ENCODE data around the gene ESRRG.

Gene ESRRG

GRCh38 chr1:216723274-216723780 lies at the start of gene ESRRG:
Gene ESRRG (minus strand): TSS chr1:216723429. CDS start chr1:216723299, 130 bp downstream.
- DNase-seq (ENCODE audit: low read depth in 2 of 3, low spot score in 1 of 3): no peak

DNA sequence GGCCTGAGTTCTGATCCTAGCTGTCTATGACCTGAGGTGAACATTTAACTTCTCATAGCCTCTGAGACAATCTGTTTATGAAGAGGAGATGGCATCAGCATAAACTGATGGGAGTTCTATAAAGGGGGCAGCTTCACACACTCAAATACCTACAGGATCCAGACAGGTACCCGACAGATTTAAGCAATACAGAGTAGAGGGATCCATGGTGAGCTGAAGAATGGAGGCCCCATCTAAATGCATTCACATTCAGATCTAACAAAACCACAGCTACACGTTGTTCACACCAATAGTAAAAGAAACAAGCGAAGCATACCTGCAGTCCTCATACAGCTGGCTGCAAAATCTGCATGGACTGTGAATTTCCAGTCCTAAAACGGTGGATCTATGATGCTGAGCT lies 48.7 kb upstream of the ESRRG start:
- DNase-seq (ENCODE audit: low read depth in 2 of 3, low spot score in 1 of 3): no peak

DNA sequence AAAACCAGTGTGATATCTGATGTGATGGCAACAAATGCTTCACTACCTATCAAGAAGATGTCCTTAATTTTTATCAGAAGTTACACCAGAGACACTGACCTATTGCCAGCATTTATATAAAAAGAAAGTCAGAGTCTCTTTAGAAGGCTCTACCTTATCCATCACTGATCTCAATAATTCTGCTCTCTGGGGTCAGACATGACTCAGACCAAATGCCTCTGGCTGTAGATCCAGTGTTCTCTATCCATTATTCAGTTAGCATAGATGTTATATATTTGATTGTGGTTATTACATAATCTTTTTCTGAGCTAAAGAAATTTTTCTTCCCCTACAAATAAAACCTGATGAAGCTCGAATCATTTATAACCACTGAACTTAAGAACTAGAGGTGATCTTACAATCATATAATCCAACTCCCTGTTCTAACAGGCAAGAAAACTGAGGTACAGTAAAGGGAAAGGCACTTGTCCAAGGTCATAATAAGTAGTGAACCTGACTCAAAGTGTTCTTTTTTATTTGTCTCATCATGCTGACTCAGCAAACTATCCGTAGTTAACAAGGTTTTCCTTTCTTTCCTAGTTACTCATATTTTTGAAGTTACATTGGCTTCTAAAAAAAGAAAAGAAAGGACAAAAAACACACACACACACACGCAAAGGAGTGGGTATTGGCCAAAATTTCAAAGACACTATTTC lies 43.6 kb upstream of the ESRRG start:
- DNase-seq (ENCODE audit: low read depth in 2 of 3, low spot score in 1 of 3): no peak

DNA sequence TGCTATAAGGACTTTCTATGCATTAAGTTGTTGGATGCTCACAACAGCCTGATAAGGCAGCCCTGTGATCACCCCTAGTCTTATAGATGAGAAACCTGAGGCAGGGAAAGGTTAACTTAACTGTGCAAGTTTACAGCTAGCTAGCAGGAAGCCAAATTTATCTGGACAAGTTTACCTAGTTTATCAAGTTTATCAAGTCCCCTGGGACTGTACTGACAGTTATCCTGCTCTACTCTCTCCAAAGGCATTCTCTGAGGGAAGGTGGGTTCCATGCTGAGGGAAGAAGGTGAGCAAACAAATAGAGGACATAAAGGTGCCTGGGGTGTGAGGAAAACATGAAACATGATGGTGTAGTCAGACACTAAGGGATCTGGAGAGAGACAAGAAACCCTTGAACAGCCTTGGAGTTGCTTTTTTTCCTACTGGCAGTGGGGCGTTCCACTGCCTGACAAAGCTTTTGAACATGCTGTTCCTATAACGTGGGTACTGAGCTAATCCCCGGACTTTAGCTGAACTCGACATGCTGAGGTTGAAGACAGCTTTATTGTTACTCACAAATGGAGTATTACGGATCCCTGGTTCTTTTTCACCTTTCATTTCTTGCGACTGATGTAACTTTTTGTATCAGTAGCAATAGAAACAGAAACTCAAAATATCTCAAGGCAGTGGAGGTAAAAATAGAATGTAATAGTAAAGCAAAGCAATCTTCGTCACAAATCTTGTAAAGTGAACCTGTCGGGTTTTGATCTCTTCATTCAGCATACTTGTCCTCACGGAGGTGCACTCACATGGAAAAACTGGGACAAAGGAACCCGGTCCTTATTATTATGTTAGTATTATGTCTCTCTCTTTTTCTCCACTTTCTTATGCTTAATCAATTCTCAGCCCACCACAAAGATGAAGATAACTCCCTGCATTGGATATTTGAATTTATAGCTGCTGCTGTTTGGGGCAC lies 42.4 kb upstream of the ESRRG start:
- DNase-seq (ENCODE audit: low read depth in 2 of 3, low spot score in 1 of 3): no peak

DNA sequence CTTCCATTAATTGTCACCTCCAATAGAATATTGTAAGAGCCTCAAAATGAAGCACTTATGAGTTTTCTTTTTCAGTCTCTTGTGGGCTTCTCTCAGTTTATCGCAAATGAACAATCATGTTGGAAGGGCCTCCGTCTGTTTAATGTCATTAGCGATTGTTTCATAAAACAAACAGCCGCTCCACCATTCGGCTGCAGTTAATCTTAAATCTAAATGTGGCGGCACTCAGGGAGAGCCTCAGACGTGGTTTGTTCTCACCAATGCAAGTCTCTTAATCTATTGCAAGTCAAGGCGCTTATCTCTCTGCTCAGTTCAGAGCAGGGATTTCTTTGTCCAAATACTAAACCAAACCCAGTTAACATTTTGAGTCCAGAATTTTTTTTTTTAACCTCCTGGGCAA lies 34.9 kb upstream of the ESRRG start:
- DNase-seq (ENCODE audit: low read depth in 2 of 3, low spot score in 1 of 3): no peak

DNA sequence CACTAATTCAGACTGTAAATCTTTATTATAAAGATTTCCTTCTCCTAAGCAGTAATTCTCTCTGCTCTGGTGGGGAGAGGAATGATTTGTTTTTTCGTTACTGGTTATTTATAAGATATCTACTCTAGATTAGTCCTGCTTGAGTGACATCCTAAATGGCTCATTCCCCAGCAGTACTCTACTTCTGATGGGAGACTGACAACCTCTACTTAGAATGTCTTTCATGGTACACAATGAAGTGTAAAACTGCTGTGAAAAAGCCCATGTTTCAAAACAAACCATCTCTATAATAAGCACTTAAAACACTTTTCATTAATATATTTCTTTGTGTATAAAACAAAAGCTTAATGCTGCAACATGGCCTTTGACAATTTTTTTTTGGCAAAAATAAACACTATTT lies 33.9 kb upstream of the ESRRG start:
- DNase-seq (ENCODE audit: low read depth in 2 of 3, low spot score in 1 of 3): no peak

- no peak for DNase-seq (ENCODE audit: low read depth in 2 of 3, low spot score in 1 of 3)
Measured at GRCh38 chr1:216750961-216751360, 27.7 kb upstream of the ESRRG start.

DNA sequence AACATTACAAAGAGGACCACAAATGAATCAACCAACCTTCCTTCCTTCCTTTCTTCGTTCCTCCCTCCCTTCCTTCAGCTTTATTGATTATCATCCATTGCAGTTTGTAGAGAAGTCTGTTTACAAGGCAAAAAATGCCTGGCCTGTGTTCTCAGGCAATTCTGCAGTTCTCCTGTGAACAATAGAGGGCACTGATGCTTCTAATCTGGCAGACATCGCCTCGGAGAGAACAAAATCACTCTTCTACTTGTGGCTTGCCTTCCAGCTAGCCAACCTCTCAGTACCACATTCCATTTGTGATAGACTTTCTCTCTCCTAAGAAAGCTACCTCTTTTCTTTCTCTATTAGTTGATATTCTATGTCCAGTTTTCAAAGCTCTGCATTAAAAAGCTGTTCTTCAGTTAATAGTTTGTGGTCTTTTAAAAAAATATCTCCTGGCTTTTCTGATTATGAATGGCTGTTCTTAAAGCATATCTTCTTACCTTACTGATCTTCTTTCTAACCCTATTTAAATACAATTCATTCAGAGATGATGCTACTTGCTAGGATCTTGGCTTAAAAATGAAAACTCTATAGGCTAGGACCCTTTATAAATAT lies 26.9 kb upstream of the ESRRG start:
- no peak for DNase-seq (ENCODE audit: low read depth in 2 of 3, low spot score in 1 of 3)

DNA sequence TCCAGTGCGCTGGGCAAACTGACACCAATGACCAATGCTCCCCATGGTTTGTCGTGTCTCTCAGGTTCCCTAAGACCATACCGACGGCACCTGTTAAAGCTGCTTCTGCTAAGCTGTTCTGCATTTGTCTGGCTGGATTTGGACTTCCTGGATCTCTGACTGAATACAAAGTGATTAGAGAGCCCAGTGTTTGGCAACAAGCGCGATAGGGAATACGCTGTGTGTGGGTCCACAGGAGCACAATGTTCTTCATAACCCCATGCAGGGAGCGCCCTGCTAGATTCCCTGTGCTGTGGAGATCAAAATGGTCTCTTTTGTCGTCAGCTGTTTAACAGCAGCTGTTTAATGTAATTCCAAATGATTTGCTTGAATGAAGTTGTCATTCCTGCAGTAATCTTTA lies 26.0 kb upstream of the ESRRG start:
- DNase-seq (ENCODE audit: low read depth in 2 of 3, low spot score in 1 of 3): no peak

DNA sequence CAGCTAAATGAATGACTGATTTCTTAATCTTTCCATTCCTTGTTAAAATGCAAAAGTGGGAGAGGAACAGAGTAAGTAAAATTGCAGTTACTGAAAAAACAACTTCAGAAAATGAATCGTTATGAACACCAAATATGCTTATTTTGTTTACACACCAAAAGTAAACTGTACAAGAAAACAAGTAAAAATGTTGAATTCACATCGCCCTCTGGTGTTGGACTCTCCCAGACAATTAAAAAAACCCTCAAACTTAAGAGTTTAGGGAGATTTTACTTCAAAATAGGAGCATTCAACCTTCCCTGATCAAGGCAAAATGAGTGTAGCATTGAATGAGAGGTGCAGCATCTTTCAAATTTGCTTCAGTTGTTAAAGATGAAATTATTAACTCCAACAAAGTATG lies 19.4 kb upstream of the ESRRG start:
- DNase-seq (ENCODE audit: low read depth in 2 of 3, low spot score in 1 of 3): no peak

- DNase-seq (ENCODE audit: low read depth in 2 of 3, low spot score in 1 of 3): no peak
Measured at GRCh38 chr1:216740331-216740730, 17.1 kb upstream of the ESRRG start.

GRCh38 chr1:216739793-216740192 lies 16.6 kb upstream of the ESRRG start:
- DNase-seq (ENCODE audit: low read depth in 2 of 3, low spot score in 1 of 3): no peak

- no peak for DNase-seq (ENCODE audit: low read depth in 2 of 3, low spot score in 1 of 3)
Measured at GRCh38 chr1:216732121-216732520, 8.9 kb upstream of the ESRRG start.

DNA sequence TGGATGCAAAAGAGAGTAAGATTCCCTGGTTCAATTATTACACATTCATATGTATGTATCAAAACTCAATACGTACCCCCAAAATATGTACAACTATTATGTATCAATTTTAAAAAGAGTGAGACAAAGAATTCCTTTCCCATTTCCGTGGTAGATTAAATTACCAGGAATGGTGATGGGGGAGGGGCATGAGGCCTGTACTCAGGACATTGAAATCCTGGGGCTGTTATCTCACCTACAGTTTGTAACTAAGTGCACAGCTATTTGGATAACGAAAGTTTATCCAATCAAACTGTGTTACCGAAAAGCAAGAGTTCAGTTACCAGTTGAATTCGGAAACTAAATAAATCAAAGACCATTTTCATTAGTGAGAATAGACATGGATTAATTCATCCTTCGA lies 8.3 kb upstream of the ESRRG start:
- no peak for DNase-seq (ENCODE audit: low read depth in 2 of 3, low spot score in 1 of 3)

DNA sequence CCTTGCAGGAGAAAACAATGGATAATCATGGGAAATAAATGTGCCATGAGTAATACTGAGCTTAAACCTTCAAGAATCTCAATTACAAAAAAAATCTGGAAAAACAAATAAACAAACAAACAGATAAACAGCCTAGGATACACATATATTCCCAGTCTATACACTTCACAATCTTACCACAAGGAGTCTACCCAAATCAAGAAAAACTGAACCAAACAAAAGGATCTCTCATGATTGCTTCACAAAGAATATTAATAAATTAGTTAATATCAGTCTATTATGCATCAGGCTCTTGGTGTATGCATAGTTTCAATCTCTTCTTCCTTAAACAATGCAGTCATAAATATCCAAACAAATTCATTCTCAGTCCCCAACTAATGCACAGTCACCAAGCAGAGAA lies 3.2 kb upstream of the ESRRG start:
- no peak for DNase-seq (ENCODE audit: low read depth in 2 of 3, low spot score in 1 of 3)

DNA sequence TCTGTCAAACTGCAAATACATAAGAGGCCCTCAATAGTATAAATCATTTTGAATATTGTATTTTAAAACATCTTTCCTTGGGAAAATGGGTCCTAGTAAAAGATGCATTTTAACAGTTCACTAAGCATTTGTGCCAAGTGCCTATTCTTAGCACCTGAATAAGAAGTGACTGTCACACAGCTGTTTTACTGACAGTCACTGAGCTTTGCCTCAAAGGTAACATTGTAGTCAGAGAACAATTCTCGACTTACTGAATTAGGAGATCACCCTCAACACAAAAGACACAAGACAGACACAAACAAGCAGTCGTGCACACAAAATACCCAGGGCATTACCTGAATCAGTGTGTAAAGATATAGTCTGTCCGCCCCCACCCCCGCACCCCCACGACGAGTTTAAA lies 408 bp downstream of the ESRRG start:
- no peak for DNase-seq (ENCODE audit: low read depth in 2 of 3, low spot score in 1 of 3)

DNA sequence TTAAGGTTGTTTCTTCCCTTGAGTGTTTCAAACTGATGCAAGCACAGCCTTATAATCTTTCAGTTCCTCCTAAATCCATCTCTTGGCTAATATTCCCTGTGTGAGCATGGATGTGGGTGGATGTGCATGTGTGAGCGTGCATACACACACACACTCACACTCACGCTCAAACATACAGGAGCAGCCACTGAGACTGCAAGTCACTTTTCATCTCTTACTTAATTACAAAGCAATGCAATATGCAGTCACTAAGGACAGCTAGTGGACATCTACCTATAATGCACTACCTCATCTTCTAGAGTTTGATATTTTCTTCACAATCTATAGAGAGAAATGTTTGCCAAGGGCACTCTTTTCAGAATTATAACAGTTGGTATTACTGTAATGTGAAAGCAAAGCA lies 1.4 kb downstream of the ESRRG start:
- no peak for DNase-seq (ENCODE audit: low read depth in 2 of 3, low spot score in 1 of 3)

DNA sequence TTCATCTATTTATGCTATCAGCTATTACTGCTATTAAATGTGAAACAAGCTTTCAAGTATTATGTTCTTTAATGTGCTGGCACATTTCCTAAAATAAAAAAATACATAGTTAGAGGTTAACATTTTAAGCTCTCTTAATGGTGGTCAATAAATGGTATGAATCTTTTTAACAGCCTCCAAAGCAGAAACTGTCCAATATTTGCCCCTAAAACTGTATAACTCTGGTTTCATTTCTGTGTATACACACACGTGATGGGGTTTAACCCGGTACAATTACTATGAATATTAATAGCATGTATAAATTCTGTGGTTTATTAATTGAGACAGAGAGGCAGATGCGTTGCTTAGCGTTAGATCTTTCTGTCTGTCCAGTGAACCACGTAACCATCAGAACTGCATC lies 2.2 kb downstream of the ESRRG start:
- DNase-seq (ENCODE audit: low read depth in 2 of 3, low spot score in 1 of 3): no peak

- DNase-seq (ENCODE audit: low read depth in 2 of 3, low spot score in 1 of 3): no peak
Measured at GRCh38 chr1:216711712-216712111, 11.5 kb downstream of the ESRRG start.

DNA sequence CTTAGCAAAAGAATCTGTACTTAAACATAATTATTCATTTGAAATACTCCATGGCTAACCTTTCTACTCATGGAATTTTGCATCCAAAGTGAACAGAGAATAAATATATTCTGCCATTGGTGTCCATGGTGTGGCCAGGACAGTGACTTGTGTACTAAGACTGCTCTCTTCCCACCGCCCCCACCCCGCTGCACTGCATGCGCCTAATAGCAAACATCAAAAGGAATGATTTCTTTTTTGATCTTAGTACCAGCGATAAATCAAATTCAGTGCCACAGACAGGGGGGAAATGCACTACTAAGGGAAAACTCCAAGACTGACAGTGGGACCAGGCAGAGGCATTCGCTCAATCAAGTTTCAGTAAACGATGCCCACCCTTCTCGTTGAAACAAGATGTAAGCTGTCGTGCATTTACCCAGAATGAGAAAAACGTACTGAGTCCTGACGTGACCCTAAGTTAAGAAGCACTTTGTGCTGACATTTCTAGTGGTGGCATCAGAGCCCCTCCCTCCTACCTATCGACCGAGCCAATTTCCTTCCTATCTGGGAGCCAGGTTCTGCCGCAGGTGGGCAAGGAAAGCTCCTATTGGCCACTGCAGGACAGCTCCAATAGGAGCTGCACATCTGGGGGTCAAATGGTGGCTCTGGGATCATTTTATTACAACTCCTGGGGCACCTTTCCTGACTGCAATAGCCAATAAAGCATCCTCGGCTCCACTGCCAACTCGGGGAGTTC lies 12.5 kb downstream of the ESRRG start:
- no peak for DNase-seq (ENCODE audit: low read depth in 2 of 3, low spot score in 1 of 3)

GRCh38 chr1:216710055-216710454 lies 13.2 kb downstream of the ESRRG start:
- DNase-seq (ENCODE audit: low read depth in 2 of 3, low spot score in 1 of 3): no peak
